Measurements from ENCODE around the gene EPC2.

EPC2 gene

DNA sequence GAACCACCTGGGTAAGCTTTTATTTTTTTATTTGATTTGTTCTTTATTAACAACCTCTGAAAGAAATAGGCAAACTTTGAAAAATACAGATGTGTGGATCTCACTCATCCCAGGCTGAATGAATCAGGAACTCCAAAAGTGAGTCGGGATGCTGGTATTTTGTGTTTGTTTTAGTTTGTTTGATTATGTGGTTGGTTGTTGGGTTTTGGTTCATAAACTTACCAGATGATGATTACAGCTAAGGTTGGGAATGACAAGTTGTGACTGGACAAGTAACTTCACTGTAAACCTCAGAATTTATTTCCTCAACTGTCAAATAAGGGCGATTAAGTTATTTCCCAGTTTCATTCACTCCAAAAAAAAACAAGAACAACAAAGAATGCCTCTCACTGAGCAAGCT lies 150.0 kb downstream of the EPC2 start:
- TF ChIP-seq, protein P1, sequence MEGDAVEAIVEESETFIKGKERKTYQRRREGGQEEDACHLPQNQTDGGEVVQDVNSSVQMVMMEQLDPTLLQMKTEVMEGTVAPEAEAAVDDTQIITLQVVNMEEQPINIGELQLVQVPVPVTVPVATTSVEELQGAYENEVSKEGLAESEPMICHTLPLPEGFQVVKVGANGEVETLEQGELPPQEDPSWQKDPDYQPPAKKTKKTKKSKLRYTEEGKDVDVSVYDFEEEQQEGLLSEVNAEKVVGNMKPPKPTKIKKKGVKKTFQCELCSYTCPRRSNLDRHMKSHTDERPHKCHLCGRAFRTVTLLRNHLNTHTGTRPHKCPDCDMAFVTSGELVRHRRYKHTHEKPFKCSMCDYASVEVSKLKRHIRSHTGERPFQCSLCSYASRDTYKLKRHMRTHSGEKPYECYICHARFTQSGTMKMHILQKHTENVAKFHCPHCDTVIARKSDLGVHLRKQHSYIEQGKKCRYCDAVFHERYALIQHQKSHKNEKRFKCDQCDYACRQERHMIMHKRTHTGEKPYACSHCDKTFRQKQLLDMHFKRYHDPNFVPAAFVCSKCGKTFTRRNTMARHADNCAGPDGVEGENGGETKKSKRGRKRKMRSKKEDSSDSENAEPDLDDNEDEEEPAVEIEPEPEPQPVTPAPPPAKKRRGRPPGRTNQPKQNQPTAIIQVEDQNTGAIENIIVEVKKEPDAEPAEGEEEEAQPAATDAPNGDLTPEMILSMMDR (IDR thresholded peaks at IDR 0.05; ENCODE audit: low read depth, low read length), result no peak
- no peak overlapping the region for H3K4me3 ChIP-seq (ENCODE audit: low read depth, low read length)

DNA sequence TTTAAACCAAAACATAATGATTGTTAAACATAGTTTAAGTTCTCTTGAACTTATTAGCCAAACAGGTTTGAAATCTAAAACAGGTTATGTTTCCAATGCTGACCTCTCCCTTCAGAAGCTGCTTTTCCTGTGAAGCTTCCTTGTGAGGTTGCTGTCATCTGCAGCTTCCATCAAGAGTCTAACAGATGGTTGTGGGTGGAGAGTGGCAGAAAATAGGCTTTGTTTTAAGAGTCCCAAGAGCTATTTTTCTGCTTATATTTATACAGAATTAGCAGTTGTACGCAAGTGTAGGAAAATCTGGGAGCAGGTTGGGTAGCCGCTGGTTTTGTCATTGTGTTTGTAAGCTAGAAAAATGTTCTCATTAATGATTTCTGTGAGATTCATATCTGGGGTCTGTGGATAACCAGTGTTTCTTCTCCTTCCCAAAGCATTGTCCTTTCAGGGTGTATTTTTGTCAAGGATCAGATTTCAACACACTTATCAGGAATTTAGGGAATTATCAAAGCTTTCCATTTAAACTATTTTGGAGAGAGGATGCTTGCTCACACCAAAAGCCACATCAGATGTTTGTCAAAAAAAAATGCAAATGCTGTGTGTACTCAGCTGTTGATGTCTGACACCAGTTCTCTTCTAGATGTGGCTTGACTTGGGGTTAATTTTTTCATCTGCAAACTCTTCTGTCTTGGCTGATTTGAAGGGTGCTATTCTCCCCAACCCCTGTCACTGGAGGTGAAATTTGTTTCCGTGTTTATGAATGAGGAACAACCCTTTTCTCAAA lies 152.4 kb downstream of the EPC2 start:
- TF ChIP-seq, protein P1 (IDR thresholded peaks at IDR 0.05; ENCODE audit: low read depth, low read length), result no peak

DNA sequence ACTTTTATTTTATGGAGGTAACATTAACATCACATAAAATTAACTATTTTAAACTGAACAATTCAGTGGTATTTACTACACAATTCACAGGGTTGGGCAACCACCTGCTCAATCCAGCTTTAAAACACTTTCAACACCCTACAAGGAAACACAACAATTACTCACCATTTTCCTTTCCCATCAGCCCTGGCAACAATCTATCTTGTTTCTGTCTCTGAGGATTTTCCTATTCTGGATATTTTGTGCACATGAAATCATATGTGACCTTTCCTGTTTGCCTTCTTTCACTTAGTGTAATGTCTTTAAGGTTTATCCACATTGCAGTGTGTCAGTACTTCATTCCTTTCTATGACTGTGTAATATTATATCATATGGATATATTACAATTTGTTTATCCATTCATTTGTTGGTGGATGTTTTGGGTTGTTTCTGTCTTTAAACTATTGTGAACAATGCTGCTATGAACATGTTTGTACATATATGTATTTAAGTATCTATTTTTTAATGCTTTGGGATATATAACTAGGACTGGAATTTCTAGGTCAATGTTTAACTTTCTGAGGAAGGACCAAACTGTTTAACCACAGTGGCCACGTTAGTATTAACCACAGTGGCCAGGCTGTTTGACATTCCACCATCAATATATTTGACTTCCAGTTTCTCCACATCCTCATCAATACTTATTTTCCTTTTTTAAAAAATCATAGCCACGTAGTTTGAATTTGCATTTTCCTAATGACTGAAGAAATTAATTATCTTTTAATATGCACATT lies 158.1 kb downstream of the EPC2 start:
- no peak overlapping the region for H3K4me3 ChIP-seq (ENCODE audit: low read depth, low read length)
- TF ChIP-seq, protein P1 (IDR thresholded peaks at IDR 0.05; ENCODE audit: low read depth, low read length), result no peak

More for the DNA sequence above, 152.4 kb downstream of the EPC2 start:
- H3K4me3 ChIP-seq (ENCODE audit: low read depth, low read length), result no peak overlapping the region

DNA sequence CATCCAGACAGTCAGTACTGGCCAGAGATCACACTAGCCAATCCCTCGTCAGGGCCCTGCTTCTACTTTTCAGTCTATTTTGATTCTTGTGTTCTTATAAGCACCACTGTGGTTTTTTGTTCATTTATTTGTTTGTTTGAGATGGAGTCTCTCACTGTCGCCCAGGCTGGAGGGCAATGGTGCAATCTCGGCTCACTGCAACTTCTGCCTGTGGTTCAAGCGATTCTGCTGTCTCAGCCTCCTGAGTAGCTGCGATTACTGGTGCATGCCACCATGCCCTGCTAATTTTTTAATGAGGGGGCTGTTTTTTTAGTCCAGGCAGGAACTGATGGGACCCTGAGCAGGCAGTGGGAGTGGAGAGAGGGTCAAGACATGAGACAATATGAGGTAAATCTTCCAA lies 165.5 kb downstream of the EPC2 start:
- no peak overlapping the region for H3K4me3 ChIP-seq (ENCODE audit: low read depth, low read length)
- TF ChIP-seq, protein P1 (IDR thresholded peaks at IDR 0.05; ENCODE audit: low read depth, low read length), result no peak

DNA sequence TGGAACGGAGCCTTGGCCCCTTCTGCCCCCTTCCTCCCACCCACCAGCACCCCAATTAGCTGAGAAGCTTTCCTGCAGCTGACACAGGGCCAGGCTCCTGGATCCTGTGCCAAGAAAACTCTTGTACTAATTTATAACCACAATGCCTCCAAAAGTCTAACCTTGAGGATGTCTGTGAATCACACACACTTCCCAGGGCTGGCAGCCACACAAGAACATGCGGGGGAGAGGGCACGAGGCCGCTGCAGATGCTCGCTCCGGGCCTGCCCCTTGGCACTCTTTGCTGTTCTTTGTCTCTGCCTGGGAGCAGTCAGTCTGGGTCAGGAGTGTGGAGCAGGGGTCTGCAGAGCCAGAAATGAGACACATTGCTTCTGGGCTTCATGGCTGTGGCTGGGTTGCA lies 167.8 kb downstream of the EPC2 start:
- no peak overlapping the region for H3K4me3 ChIP-seq (ENCODE audit: low read depth, low read length)
- TF ChIP-seq, protein P1 (IDR thresholded peaks at IDR 0.05; ENCODE audit: low read depth, low read length), result no peak

DNA sequence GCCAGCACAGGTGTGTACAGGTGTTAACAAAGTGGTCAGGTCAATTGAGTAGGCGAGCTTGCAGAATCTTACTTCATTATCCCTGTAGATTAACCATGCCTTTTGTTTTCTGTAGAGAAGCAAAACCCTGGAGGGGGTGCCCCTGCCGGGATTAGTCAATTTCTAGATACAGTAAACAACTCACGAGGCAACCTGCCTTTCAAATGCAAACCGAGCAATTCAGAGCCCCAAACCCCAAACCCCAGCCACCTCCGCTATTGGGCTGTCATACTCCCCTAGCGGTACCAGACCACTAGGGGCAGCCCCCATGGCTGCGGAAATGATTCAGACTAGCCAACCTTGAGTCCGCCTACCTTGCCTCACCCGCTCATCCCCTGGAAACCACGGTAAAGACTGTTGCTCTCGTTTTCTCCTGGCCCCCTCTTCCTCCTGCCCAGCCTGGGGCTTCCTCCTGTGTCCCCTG lies 169.1 kb downstream of the EPC2 start:
- no peak overlapping the region for H3K4me3 ChIP-seq (ENCODE audit: low read depth, low read length)
- TF ChIP-seq, protein P1 (IDR thresholded peaks at IDR 0.05; ENCODE audit: low read depth, low read length), result no peak

Measured in WI38 (cell line).